Limb (tissue), 2 donors: Measurements from ENCODE around the gene ADGRE1.

Experiments used
- DNase-seq, 2 donors: peaks; one replicate each; pipeline ENCODE4 v3.0.0-alpha.2; 2016; ENCODE audit errors: extremely low spot score in 2 of 2

The ADGRE1 gene

DNA sequence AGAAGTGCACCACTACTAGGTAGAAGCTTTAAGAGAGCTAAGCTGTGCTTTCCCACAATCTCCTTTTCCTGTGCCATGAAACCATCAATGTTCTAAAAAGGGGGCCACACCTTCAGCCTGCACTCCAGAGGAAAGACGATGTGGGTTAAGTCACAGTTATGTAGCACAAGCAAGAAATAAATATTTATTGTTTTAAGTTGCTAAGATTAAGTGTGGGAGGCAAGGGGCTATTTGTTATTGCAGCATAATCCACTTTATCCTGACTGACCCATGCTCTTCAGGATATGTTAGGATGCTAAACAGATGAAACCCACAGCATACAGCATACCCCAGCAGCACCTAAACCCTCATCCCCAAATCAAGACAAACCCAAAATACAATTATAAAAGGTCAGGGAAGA, 69.2 kb downstream of the ADGRE1 start:
- no peak for DNase-seq

DNA sequence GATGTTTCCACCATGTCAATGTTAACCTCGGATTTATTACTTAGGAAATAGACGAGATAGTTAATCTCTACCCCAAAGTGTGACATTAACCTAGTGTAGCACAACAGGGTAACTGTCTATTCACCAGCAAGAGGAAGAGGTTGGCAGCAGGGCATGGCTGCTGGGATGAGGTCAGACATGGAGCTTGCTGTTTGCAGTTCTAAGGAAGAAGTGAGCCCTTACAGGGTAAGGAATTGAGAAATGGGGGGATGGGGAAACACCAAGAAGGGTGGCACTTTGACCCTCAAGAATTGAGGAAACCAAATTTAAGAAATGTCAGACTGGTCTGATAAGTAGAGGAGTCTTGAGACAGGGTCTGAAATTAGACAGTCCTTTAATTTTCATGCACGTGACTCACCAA, 71.4 kb downstream of the ADGRE1 start:
- no peak for DNase-seq

- no peak for DNase-seq
Observed at GRCh38 chr19:6963244-6963852, 76.0 kb downstream of the ADGRE1 start.

GRCh38 chr19:6963937-6964336, 76.6 kb downstream of the ADGRE1 start:
- DNase-seq, result no peak

DNA sequence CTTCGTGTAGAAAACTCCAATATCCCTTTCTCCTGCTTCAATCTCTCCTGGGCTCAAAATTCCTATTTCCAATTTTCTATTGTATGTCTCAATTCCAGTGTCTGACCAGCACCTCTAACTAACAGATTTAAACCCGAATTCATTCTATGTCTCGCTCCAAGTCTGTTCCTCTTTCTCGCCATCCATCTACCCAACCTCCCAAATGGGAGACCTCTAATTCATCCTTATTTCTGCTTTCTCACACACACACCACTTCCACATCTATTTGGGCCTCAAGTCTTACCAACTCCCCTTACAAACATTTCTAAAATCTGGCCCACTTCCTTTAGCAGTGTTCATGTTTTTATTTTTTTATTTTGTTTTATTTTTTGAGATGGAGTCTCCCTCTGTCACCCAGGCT, 80.6 kb downstream of the ADGRE1 start:
- DNase-seq, result no peak

DNA sequence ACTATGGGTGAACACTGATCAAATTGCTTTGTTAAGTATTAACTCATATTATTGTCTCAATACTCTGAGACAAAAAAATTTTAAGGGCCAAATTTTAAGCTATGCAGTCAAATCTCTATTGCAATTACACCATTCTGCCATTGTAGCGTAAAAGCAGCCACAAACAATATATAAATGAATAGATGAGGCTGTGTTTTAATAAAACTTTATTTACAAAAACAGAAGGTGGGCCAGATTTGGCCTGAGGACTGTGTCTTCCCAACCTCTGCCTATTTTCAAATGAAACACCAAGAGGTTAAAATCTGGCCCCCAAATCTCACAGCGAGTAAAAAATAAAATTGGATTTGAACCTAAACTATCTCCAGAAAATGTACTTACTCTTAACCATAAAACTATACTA, 82.1 kb downstream of the ADGRE1 start:
- no peak for DNase-seq

GRCh38 chr19:6970021-6970420, 82.6 kb downstream of the ADGRE1 start:
- DNase-seq, result no peak

GRCh38 chr19:6970443-6970842, 83.1 kb downstream of the ADGRE1 start:
- DNase-seq, result no peak

DNA sequence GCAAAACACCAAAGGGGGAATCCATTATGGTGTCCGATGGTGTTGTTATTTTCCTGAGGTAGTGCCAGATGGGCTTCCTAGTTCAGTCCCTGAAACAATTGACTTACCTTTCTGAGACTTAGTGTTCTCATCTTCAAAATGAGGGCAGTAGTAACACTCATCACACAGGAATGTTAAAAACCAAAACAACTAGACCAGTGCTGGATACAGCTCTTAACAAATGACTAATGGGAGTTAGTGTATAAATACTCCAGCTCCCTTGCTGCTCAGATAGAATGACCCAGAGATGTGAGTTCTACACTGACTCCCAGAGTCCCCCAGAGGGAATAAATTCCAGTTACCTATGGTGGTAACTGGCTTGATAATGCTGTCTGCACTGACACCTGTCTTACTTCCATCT, 84.0 kb downstream of the ADGRE1 start:
- DNase-seq, result no peak

- DNase-seq, result no peak
Observed at GRCh38 chr19:6976197-6976596, 88.8 kb downstream of the ADGRE1 start.

GRCh38 chr19:6979399-6979798, 92.0 kb downstream of the ADGRE1 start:
- DNase-seq, result no peak

GRCh38 chr19:6983448-6983847, 96.1 kb downstream of the ADGRE1 start:
- DNase-seq, result no peak

DNA sequence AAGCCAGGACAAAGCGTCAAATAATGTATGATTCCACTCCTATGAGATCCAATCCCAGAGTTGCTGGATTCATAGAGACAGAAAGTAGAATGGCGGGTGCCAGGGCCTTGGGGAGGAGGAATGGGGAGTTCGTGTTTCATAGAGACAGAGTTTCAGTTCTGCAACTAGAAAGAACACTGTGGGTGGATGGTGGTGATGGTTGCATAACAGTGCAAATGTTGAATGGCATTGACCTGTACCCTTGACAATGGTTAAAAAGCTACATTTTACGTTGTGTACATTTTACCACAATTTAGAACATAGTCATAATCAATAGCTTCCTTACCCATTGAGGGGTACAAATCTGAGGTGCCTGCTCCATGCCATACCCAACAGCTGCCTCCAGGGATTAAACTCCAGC, 100.5 kb downstream of the ADGRE1 start:
- no peak for DNase-seq

DNA sequence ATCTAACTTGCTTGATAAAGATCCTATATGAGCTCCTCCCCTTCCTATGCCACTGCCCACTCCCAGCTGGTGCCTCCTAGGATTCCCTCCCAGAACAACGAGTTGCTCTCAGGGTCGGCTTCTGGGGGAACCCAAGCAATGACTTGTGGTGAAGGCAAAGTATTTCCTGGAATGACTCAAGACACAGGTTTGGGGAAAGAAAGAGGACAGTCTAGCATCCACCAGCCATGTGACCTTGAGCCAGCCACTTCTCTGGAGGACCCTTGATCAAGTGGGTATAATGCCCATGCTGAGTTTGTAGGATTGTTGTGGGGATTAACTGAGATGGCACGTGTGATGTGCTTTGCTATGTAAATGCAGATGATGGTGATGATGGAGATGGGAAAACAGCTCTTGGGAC, 100.9 kb downstream of the ADGRE1 start:
- no peak for DNase-seq
